ENCODE data around the gene ZNF417. TPM values are rescaled to one million over a fixed set of nuclear protein-coding genes. Genes with fewer than 3 reads are reported as not detected.

The ZNF417 gene
- total and polyA plus RNA-seq, 12 donors = 1.8 to 14.0 (median 9.5) TPM

- peaks cover 7 to 30% (median 19%) of the 10 kb centered on the region in 9 donors for H3K4me1 ChIP-seq
- peaks cover 0 to 79% (median 24%) of the 10 kb centered on the region in 11 donors for H3K9me3 ChIP-seq
- no peak for DNase-seq
- TF ChIP-seq, protein P1, sequence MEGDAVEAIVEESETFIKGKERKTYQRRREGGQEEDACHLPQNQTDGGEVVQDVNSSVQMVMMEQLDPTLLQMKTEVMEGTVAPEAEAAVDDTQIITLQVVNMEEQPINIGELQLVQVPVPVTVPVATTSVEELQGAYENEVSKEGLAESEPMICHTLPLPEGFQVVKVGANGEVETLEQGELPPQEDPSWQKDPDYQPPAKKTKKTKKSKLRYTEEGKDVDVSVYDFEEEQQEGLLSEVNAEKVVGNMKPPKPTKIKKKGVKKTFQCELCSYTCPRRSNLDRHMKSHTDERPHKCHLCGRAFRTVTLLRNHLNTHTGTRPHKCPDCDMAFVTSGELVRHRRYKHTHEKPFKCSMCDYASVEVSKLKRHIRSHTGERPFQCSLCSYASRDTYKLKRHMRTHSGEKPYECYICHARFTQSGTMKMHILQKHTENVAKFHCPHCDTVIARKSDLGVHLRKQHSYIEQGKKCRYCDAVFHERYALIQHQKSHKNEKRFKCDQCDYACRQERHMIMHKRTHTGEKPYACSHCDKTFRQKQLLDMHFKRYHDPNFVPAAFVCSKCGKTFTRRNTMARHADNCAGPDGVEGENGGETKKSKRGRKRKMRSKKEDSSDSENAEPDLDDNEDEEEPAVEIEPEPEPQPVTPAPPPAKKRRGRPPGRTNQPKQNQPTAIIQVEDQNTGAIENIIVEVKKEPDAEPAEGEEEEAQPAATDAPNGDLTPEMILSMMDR (IDR thresholded peaks at IDR 0.05) = no peak
- H3K36me3 ChIP-seq = peaks cover 3 to 34% (median 31%) of the 10 kb centered on the region in 9 donors
- H3K27ac ChIP-seq = peak overlapping the region in 3 of 10 donors; percentile 88 to 94 (median 90)
- intact Hi-C loops (cut with DNase I) = loop anchor here in 2 of 10 donors (5.0 to 10.0 kb wide), 2 partner anchors 56 to 208 kb away; partner anchors contain the start of genes ZNF329 (in 1 of the 2) and ZNF606 (in 1 of the 2)
- H3K4me3 ChIP-seq = peak overlapping the region; percentile 79 to 98 (median 94)
- 53 to 66% methylated on average over 2 of the region's 2 CpGs for WGBS, 2 donors
- no peak for ATAC-seq
- H3K27me3 ChIP-seq = no peaks in the 10 kb centered on the region
Measured at GRCh38 chr19:57946316-57946715, 29.9 kb upstream of the ZNF417 start.

DNA sequence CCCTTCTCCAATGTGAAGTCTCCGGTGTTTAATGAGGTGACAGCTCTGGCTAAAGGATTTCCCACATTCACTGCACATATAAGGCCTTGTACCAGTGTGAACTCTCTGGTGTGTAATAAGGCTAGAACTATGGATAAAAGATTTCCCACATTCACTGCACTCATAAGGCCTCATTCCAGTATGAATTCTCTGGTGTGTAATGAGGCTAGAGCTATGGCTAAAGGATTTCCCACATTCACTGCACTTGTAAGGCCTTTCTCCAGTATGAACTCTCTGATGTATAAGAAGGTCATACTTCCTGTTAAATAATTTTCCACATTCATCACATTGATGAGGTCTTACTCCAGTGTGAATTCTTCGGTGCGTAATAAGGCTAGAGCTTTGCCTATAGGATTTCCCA is 25.2 kb upstream of the ZNF417 start:
- Histone ChIP-seq H3K4me1 (peaks cover 3 to 19% (median 10%) of the 10 kb centered on the region in 9 donors), H3K27me3 (no peaks in the 10 kb centered on the region), H3K9me3 (peaks cover 0 to 100% (median 30%) of the 10 kb centered on the region in 11 donors), H3K36me3 (peaks cover 3 to 74% (median 58%) of the 10 kb centered on the region in 9 donors), H3K4me3 (no peak overlapping the region), H3K27ac (no peak overlapping the region)
- intact Hi-C loops (cut with DNase I) = loop anchor here in 1 of 10 donors (10.0 kb wide), 1 partner anchor 213 kb away; the partner anchor contains the start of gene ZNF329
- TF ChIP-seq, protein P1 (IDR thresholded peaks at IDR 0.05) = no peak
- ATAC-seq (no peak), DNase-seq (no peak)
- WGBS, 2 donors = 99 to 100% methylated on average over 3 of the region's 3 CpGs

DNA sequence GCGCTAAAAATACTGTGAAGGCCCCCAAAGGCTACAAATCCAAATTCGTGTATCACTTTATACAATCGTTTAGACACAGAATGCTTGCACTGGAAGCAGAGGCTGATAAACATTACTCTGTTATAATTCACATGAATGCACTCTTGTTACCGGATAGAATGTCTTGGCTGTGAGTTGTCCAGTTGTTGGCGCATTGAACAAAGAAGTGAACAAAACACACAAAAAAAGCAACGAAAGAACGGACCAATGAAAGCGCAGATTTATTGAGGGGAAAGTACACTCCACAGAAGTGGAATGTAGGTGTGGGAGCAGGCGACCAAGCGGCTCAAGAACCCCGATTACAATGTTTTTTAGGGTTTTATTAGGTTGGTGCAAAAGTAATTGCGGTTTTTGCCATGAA is 19.3 kb upstream of the ZNF417 start:
- Histone ChIP-seq H3K27ac (peak overlapping the region in 1 of 10 donors; percentile 79), H3K4me1 (peaks cover 0 to 18% (median 10%) of the 10 kb centered on the region in 9 donors), H3K27me3 (no peaks in the 10 kb centered on the region), H3K4me3 (peak overlapping the region in 5 of 10 donors; percentile 61 to 88 (median 79)), H3K36me3 (peaks cover 0 to 65% (median 31%) of the 10 kb centered on the region in 9 donors), H3K9me3 (peaks cover 0 to 100% (median 10%) of the 10 kb centered on the region in 11 donors)
- 86 to 87% methylated on average over 12 of the region's 12 CpGs for WGBS, 2 donors
- DNase-seq = no peak
- intact Hi-C loops (cut with DNase I) = no loop called here
- no peak for ATAC-seq
- TF ChIP-seq, protein P1 (IDR thresholded peaks at IDR 0.05) = no peak

GRCh38 chr19:57934820-57935665 is 18.7 kb upstream of the ZNF417 start, which contains the start of gene ZNF418:
Gene ZNF418, minus strand, starts transcription at chr19:57935402. Its CDS starts 1,580 bp downstream, at chr19:57933822.
- Histone ChIP-seq H3K27me3 (no peaks in the 10 kb centered on the region), H3K4me3 (peak within 1 kb of the TSS; percentile 61 to 92 (median 79)), H3K36me3 (peaks cover 0 to 65% (median 29%) of the 10 kb centered on the region in 9 donors), H3K9me3 (peaks cover 0 to 100% (median 13%) of the 10 kb centered on the region in 11 donors), H3K27ac (peak within 1 kb of the TSS in 9 of 10 donors; percentile 57 to 84 (median 78)), H3K4me1 (peaks cover 0 to 18% (median 10%) of the 10 kb centered on the region in 9 donors)
- intact Hi-C loops (cut with DNase I) = no loop called here
- 2% methylated on average over 54 of the region's 54 CpGs for WGBS, 2 donors
- TF ChIP-seq, protein P1 (IDR thresholded peaks at IDR 0.05) = no peak
- ATAC-seq (peak; percentile 94 to 99 (median 98)), DNase-seq (peak; percentile 44 to 83)
